Cardiac muscle cell (in vitro differentiated cells and primary cell): ENCODE results near the gene GCGR. TPM values are rescaled to one million over a fixed set of nuclear protein-coding genes. Genes with fewer than 3 reads are reported as not detected.

Experiments used
- DNase-seq, 2 donors: peaks; one replicate each; pipeline versions ENCODE4 v3.0.0 to v3.0.0-alpha.2; 2010 to 2017; ENCODE audit warnings: low read depth in 1 of 2, low spot score in 1 of 2
- H3K27ac ChIP-seq: fragments of 200-600 bp; sonication (generic); 2 replicates; pipeline ENCODE4 v1.5.1; 2016
- H3K27me3 ChIP-seq: fragments of 200-600 bp; sonication (generic); 2 replicates; pipeline ENCODE4 v1.6.0; 2016; ENCODE audit warnings: control low read depth
- H3K36me3 ChIP-seq: fragments of 200-600 bp; sonication (generic); 2 replicates; pipeline ENCODE4 v1.5.1; 2016; ENCODE audit warnings: control low read depth
- H3K4me1 ChIP-seq: fragments of 200-600 bp; sonication (generic); 2 replicates; pipeline ENCODE4 v1.8.1; 2017; ENCODE audit warnings: low read depth, mild to moderate bottlenecking, mixed run types
- H3K4me3 ChIP-seq: fragments of 200-600 bp; sonication (generic); 2 replicates; pipeline ENCODE4 v1.5.1; 2016; ENCODE audit warnings: mild to moderate bottlenecking
- H3K9me3 ChIP-seq: fragments of 200-600 bp; sonication (generic); 2 replicates; pipeline ENCODE4 v1.5.1; 2017; ENCODE audit warnings: low read depth, mild to moderate bottlenecking, control low read depth
- polyA plus RNA-seq: library from polyadenylated mRNA; unstranded; fragments of >200 nt; fragmentation: Nextera tagmentation; extraction: Ambion mirVana; gene quantifications from 2 replicates; pipeline ENCODE4 v1.2.1, GENCODE V29; 2016
- total RNA-seq: library from RNA; depleted of rRNA; stranded (reverse); fragments of >200 nt; gene quantifications from 2 replicates; pipeline ENCODE4 v1.2.3, GENCODE V29; 2016
- TF ChIP-seq, protein P1 (sequence below): IDR thresholded peaks from 2 replicates; pipeline ENCODE4 v1.5.1; 2012; ENCODE audit warnings: low read depth, mild to moderate bottlenecking, low read length

The GCGR gene
- total RNA-seq (0.15 TPM in 1 of 2 replicates, not detected in the other), polyA plus RNA-seq (0.79 TPM in 1 of 2 replicates, not detected in the other)

DNA sequence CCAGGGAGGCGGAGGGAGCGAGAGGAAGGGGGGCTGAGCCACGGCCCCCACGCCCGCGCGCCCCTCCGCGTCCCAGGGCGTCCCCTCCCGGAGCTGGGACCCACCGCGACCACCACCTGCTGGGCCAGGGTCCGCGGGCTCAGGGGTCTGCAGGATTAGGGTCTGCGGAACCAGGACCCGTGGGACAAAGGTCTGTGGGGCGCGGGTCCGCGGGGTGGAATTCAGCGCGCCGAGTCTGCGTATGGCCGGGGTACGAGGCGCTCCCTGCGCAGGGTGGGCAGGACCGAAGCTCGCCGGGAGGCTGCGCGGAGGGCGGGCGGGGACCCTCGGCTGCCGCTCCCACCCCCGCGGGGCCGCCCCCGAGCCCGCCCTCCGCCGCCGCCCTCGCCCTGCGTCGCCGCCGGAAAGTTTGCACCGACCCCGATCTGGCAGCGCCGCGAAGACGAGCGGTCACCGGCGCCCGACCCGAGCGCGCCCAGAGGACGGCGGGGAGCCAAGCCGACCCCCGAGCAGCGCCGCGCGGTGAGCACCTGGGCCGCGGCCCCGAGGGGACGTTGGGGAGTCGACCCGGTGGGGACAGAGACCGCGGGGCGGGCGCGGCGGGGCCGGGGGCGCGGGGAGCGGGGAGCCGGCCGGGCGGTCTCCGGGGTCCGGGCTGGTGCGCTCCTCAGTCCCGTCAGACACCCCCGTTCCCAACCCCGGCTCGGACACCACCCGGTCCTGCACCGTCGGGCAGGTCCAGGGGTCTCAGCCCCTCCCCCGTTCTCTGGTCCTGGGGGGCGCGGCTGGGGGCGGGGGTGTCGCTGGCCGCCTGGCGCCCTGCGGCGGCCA is at the start of gene GCGR:
Gene GCGR (plus strand): TSS at position 423 of the 831 bp plus-strand sequence. CDS start 4,869 bp downstream, outside the sequence.
- peak within 1 kb of the TSS; percentile 26 for H3K4me3 ChIP-seq
- H3K9me3 ChIP-seq = no peaks in the 10 kb centered on the region
- no peaks in the 10 kb centered on the region for H3K4me1 ChIP-seq
- H3K27me3 ChIP-seq = peaks cover 93% of the 10 kb centered on the region
- TF ChIP-seq, protein P1, sequence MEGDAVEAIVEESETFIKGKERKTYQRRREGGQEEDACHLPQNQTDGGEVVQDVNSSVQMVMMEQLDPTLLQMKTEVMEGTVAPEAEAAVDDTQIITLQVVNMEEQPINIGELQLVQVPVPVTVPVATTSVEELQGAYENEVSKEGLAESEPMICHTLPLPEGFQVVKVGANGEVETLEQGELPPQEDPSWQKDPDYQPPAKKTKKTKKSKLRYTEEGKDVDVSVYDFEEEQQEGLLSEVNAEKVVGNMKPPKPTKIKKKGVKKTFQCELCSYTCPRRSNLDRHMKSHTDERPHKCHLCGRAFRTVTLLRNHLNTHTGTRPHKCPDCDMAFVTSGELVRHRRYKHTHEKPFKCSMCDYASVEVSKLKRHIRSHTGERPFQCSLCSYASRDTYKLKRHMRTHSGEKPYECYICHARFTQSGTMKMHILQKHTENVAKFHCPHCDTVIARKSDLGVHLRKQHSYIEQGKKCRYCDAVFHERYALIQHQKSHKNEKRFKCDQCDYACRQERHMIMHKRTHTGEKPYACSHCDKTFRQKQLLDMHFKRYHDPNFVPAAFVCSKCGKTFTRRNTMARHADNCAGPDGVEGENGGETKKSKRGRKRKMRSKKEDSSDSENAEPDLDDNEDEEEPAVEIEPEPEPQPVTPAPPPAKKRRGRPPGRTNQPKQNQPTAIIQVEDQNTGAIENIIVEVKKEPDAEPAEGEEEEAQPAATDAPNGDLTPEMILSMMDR = no peak
- peak in 1 of 2 donors; percentile 40 for DNase-seq
- H3K27ac ChIP-seq = no peak within 1 kb of the TSS
- no peaks in the 10 kb centered on the region for H3K36me3 ChIP-seq

DNA sequence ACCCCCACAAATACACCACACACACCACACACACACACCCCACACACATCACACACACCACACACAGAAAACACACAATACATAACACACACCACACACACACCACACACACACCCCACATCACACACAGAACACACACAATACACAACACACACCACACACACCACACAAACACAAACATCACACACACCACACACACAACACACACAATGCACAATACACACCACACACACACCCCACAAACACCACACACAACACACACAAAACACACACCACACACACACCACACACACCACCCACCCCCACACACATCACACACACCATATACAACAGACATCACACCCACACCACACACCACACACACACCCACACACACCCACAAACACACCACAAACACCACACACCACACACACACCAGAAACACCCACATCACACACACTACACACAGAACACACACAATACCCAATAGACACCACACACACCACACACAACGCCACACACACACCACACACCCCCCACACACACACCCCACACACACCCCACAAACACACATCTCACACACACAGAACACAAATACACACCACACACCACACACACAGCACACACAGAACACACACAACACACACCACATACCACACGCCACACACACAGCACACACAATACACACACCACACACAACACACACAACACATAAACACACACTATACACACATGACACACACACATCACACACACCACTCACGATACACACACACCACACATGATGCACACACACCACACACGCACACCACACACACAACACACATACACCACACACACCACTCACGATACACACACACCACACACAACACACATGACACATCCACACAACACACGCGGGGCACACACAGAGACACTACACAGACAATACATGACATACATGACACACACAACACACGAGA is 11.0 kb upstream of the GCGR start:
- no peaks in the 10 kb centered on the region for H3K9me3 ChIP-seq
- TF ChIP-seq, protein P1 = no peak
- no peak for DNase-seq

DNA sequence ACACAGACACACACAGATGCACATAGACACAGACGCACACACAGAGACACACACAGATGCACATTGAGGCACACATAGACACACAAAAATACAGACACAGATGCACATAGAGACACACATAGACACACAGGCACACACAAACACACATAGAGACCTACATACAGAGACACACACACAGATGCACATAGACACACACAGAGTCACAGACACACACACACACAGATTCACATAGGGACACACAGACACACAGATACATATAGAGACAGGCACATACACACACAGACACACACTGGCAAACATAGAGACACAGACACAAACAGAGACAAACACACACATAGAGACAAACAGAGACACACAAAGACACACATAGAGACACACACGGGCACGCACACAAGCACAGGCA is 9.9 kb upstream of the GCGR start:
- Histone ChIP-seq H3K27ac (no peak overlapping the region), H3K27me3 (no peaks in the 10 kb centered on the region), H3K9me3 (no peaks in the 10 kb centered on the region), H3K4me1 (no peaks in the 10 kb centered on the region), H3K36me3 (no peaks in the 10 kb centered on the region), H3K4me3 (no peak overlapping the region)
- TF ChIP-seq, protein P1 = no peak
- no peak for DNase-seq

More for the DNA sequence above, 11.0 kb upstream of the GCGR start:
- no peaks in the 10 kb centered on the region for H3K36me3 ChIP-seq
- no peaks in the 10 kb centered on the region for H3K4me1 ChIP-seq
- H3K27me3 ChIP-seq = no peaks in the 10 kb centered on the region
- H3K4me3 ChIP-seq = no peak overlapping the region
- no peak overlapping the region for H3K27ac ChIP-seq

DNA sequence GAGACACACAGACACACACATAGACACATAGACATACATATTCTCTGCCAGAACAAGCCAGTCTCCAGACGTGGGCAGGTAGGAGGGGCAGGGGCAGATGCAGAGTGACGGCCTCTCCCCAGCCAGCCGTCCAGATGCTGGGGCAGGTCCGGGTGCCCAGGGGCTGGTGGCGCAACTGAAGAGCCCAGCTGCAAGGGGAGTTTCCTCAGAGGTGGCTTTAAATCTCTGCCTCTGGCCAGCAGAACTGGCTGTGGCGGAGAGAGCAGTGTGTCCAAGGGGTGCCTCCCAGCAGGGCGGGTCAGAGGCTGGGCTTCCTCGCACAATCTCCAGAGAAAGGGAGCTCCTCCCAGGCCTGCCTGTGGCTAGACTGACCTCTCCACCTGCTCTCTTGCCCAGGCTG is 9.4 kb upstream of the GCGR start:
- H3K27me3 ChIP-seq = peaks cover under 1% of the 10 kb centered on the region
- no peaks in the 10 kb centered on the region for H3K9me3 ChIP-seq
- H3K4me1 ChIP-seq = no peaks in the 10 kb centered on the region
- TF ChIP-seq, protein P1 = no peak
- no peaks in the 10 kb centered on the region for H3K36me3 ChIP-seq
- H3K27ac ChIP-seq = no peak overlapping the region
- peak; percentile 20 to 42 for DNase-seq
- no peak overlapping the region for H3K4me3 ChIP-seq

DNA sequence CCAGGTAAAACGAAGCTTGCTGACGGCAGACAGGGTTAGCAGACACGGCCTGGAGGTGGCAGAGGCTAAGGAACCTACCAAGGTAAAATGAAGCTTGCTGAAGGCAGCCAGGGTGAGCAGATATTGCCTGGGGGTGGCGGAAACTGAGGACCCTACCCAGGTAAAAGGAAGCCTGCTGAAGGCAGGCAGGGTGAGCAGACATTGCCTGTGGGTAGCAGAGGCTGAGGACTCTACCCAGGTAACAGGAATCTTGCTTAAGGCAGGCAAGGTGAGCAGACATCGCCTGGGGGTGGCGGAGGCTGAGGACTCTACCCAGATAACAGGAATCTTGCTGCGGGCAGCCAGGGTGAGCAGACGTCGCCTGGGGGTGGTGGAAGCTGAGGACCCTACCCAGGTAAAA is 2.6 kb upstream of the GCGR start:
- no peak overlapping the region for H3K4me3 ChIP-seq
- H3K27me3 ChIP-seq = peaks cover 68% of the 10 kb centered on the region
- no peak for DNase-seq
- no peaks in the 10 kb centered on the region for H3K36me3 ChIP-seq
- no peaks in the 10 kb centered on the region for H3K9me3 ChIP-seq
- H3K4me1 ChIP-seq = no peaks in the 10 kb centered on the region
- TF ChIP-seq, protein P1 = no peak
- H3K27ac ChIP-seq = no peak overlapping the region
